GM03348 (cell line): ENCODE results near the gene RNF180.
"Not testable (repeated sequence)": the region's sequence is repeated elsewhere in the genome, so short reads cannot be mapped to it uniquely, and the experiment has no call there.

Source experiments
- DNase-seq: peaks from one replicate; pipeline ENCODE4 v3.0.0; 2012; ENCODE audit warnings: low spot score

Gene RNF180

GRCh38 chr5:64181440-64181839, 15.8 kb downstream of the RNF180 start:
- no peak for DNase-seq

DNA sequence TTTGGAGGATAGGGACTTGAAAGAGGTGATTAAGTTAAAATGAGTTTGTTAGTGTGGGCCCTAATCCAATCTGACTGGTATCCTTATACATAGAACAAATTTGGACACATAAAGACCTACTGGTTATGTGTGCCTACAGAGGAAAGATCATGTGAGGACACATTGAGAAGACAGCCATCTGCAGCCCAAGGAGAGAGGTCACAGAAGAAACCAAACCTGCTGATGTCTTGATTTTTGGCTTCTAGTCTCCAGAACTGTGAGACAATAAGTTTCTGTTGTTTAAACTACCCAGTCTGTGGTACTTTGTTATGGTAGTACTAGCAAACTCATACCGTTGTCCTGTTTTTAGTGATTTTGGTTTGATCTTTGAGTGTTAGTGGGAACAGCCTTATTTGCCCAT, 18.3 kb downstream of the RNF180 start:
- DNase-seq = no peak

- no peak for DNase-seq
Measured at GRCh38 chr5:64184832-64185231, 19.2 kb downstream of the RNF180 start.

DNA sequence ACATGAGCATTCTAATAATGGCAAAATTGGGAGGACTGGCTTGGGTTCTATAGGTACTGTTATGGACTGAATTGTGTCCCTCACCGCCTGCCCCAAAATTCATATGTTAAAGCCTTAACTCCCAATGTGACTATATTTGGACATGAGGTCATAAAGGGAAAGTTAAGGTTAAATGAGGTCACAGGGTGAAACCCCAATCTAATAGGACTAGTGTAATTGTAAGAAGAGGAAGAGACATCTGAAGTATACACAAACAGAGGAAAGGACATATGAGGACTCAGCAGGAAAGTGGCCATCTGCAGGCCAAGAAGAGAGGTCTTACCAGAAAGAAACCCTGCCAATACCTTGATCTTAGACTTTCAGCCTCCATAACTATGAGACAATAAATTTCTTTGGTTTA, 23.1 kb downstream of the RNF180 start:
- no peak for DNase-seq

- DNase-seq = no peak
Measured at GRCh38 chr5:64190562-64191306, 25.1 kb downstream of the RNF180 start.

DNA sequence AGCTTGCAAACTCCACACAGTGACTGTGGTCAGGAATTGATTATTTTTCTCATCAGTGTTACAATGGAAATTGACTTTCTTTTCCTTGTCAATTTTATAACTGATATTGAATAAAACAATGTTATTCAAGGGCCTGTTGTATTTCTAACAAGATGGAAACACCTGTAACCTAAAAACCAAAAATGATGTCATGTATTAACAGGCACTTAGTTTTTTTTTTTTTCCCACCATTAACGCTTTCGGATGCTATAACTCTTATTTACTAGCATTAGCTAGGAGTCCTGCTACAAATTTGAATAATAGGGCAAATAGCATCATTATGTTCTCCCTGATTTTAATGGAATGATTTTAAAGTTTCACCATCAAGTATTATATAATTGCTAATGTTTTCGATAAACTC, 30.3 kb downstream of the RNF180 start:
- no peak for DNase-seq

DNA sequence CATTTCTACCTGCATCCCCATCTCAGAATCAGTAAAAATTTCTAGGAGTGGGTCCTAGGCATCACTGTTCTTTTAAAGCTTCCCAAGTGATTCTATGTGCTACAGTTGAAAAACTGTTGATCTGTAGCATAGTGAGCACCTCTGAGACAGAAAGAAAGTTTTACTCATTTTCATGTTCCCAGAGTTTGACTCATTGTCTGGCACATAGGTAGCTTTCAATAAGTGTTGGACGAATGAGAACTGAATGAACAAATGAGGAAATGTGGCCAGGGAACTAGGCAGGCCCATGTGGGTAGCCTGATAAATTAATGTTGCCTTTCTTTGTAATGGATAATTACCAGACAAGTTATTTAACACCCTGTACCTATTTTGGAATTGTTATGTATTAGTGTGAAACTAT, 33.8 kb downstream of the RNF180 start:
- no peak for DNase-seq

DNA sequence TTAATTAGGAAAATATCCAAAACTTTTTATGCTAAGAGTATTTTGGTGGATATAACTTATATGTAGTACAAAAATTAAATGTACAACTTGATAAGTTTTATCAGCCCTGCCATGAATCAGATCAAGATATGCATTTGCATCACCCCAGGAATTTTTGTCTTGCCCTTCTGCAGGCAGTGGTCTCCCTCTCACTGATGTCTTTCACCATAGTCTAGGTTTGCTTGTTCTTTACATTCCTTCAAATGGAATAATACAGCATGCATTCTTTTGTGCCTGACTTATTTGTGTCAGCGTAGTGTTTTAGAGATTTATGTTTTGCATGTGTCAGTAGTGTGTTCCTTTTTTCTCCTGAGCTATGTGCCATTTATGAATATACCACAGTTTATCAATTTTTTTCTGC, 36.4 kb downstream of the RNF180 start:
- no peak for DNase-seq

GRCh38 chr5:64206653-64207052, 41.0 kb downstream of the RNF180 start:
- no peak for DNase-seq

GRCh38 chr5:64207978-64208377, 42.3 kb downstream of the RNF180 start:
- DNase-seq = peak; percentile 7

DNA sequence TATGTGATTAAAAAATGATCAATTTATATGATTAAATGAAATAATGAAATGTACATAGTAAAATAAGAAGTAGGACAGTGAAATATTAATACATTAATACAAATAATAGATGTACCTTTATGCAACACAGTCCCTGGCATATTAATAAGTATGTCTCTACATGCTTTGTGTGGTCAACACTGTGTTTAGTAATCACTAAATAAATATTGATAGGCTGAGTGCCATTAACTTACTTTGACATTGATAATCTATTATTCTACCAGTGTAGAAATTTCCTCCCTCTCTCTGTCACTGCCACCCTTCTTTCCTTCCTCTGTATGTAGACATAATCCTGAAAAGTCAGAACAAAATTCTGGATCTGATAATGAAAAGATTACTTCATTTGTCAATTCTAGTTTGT, 43.7 kb downstream of the RNF180 start:
- no peak for DNase-seq

GRCh38 chr5:64210866-64211265, 45.2 kb downstream of the RNF180 start:
- peak; percentile 70 for DNase-seq

GRCh38 chr5:64213011-64213410, 47.4 kb downstream of the RNF180 start:
- DNase-seq = no peak

DNA sequence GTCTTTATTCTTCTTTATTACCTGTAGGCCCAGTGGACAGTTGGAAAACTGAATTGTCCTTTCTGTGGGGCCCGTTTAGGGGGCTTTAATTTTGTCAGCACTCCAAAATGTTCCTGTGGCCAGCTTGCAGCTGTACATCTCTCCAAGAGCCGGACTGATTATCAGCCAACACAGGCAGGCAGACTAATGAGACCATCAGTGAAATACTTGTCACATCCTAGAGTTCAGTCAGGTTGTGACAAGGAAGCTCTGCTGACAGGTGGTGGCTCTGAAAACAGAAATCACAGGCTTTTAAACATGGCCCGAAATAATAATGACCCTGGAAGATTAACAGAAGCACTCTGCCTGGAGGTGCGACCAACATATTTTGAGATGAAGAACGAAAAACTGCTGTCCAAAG, 47.9 kb downstream of the RNF180 start:
- no peak for DNase-seq

DNA sequence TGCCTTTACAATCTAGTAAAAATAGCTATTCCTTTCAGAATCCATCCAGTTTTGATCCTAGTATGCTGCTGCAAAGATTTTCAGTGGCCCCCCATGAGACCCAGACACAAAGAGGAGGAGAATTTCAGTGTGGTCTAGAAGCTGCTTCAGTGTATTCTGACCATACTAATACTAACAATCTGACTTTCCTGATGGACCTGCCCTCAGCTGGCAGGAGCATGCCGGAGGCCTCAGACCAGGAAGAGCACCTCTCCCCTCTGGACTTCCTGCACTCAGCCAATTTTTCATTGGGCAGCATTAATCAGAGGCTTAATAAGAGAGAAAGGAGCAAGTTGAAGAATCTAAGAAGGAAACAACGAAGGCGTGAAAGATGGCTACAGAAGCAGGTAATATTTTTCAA, 48.5 kb downstream of the RNF180 start:
- no peak for DNase-seq

- no peak for DNase-seq
Measured at GRCh38 chr5:64221911-64222310, 56.3 kb downstream of the RNF180 start.

- DNase-seq = not testable (repeated sequence)
Measured at GRCh38 chr5:64225286-64225981, 59.8 kb downstream of the RNF180 start.

DNA sequence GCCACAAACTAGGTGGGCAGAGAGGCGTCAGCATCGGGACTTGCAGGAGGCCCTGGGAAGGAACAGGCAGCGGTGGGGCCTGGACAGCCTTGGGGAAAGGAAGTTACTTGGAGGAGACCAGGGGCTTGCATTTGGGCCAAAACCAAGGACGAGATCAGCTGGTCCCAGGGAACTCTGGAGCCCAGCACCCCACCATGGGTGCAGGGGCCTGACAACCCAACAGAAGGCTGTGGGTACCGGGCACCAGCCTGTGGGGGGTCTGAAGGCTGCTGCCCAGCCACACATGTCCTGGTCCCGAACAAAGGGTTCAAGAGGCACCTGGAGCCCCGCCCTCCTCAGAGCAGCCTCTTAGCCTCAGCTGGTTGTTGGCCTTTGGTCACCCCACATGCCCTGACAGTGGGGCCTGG, 61.5 kb downstream of the RNF180 start:
- not testable (repeated sequence) for DNase-seq

DNA sequence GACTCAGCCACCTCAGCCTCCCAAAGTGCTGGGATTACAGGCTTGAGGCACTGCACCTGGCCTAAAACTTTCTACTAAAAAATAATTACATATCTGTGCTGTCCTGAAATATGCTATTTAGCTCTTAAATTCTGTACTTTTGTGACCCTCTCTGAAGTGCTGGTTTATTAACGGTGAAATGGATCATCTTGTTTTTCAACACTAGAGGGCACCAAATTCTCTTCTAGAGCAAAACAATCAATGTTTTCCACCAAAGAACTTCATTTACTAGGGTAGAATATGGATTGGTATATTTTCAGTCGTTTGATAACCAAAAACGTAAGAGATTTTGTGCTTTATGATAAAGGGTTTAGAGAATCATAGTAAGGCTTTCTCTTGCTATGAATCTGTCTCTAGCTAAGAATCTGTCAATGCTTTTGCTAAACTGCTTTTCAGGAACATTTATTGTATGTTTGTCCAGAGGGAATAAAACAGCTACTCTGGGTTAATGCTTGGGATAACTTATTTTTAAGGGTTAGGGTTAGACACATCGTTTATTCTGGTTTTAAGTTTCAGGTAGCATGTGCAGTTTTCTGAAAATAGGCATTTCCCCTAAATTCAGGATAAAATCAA, 63.6 kb downstream of the RNF180 start:
- DNase-seq = peak; percentile 64

- DNase-seq = no peak
Measured at GRCh38 chr5:64260756-64261155, 95.1 kb downstream of the RNF180 start.

GRCh38 chr5:64269164-64269563, 103.5 kb downstream of the RNF180 start:
- DNase-seq = no peak

DNA sequence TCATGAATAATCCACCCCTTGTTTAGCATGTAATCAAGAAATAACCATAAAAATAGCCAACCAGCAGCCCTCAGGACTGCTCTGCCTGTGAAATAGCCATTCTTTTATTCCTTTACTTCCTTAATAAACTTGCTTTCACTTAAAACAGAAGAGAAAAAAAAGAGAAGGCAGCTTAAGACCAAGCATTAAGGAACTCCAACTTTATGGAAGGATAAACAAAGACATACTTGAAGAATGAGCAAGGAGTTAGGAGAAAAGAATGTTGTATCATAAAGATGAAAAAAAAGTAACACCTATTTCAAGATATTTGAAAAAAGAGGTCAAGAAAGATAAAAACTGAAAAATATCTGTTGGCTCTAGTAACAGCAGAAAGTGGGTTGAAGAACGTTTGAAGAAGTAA, 107.6 kb downstream of the RNF180 start:
- no peak for DNase-seq
